ACC112 (cell line): ENCODE measurements around the gene LORICRIN.

ENCODE experiments used
- H2AFZ ChIP-seq: fragments of 200-600 bp; sonication (generic); one replicate; pipeline ENCODE4 v1.6.0; 2017; ENCODE audit warnings: antibody characterized with exemption, low read length; ENCODE audit not compliant: unreplicated experiment
- H3K27ac ChIP-seq: fragments of 200-600 bp; sonication (generic); 2 replicates; pipeline ENCODE4 v1.5.1; 2014; ENCODE audit warnings: low read depth, mild to moderate bottlenecking, antibody characterized with exemption, low read length, moderate library complexity
- H3K27me3 ChIP-seq: fragments of 200-600 bp; sonication (generic); 2 replicates; pipeline ENCODE4 v1.6.1; 2014; ENCODE audit warnings: mild to moderate bottlenecking, antibody characterized with exemption, low read length, moderate library complexity, mixed read lengths; ENCODE audit not compliant: insufficient read depth
- H3K36me3 ChIP-seq: fragments of 200-600 bp; sonication (generic); 2 replicates; pipeline ENCODE4 v1.6.1; 2016; ENCODE audit warnings: mild to moderate bottlenecking, antibody characterized with exemption, low read length, moderate library complexity, mixed read lengths; ENCODE audit not compliant: insufficient read depth
- H3K4me1 ChIP-seq: fragments of 200-600 bp; sonication (generic); one replicate; pipeline ENCODE4 v1.6.1; 2016; ENCODE audit warnings: low read length, mixed read lengths; ENCODE audit not compliant: insufficient read depth, unreplicated experiment, control insufficient read depth
- H3K4me3 ChIP-seq: fragments of 200-600 bp; sonication (generic); 2 replicates; pipeline ENCODE4 v1.5.1; 2014; ENCODE audit warnings: mild to moderate bottlenecking, low read depth, low read length
- H3K79me2 ChIP-seq: fragments of 200-600 bp; sonication (generic); one replicate; pipeline ENCODE4 v1.6.0; 2016; ENCODE audit warnings: low read length; ENCODE audit not compliant: control insufficient read depth, unreplicated experiment, insufficient read depth

The LORICRIN gene

GRCh38 chr1:153250166-153250565 lies 9.3 kb upstream of the LORICRIN start:
- H3K27me3 ChIP-seq = no peaks in the 10 kb centered on the region
- H2AFZ ChIP-seq = no peak overlapping the region
- H3K36me3 ChIP-seq = no peaks in the 10 kb centered on the region
- no peaks in the 10 kb centered on the region for H3K79me2 ChIP-seq
- H3K4me3 ChIP-seq = no peak overlapping the region
- no peak overlapping the region for H3K27ac ChIP-seq
- H3K4me1 ChIP-seq = no peaks in the 10 kb centered on the region

GRCh38 chr1:153251087-153251486 lies 8.4 kb upstream of the LORICRIN start:
- Histone ChIP-seq H3K27me3 (no peaks in the 10 kb centered on the region), H3K27ac (no peak overlapping the region), H3K4me3 (no peak overlapping the region), H3K36me3 (no peaks in the 10 kb centered on the region), H3K79me2 (no peaks in the 10 kb centered on the region), H3K4me1 (no peaks in the 10 kb centered on the region), H2AFZ (no peak overlapping the region)

GRCh38 chr1:153251562-153251961 lies 7.9 kb upstream of the LORICRIN start:
- no peaks in the 10 kb centered on the region for H3K36me3 ChIP-seq
- no peaks in the 10 kb centered on the region for H3K27me3 ChIP-seq
- H2AFZ ChIP-seq = no peak overlapping the region

GRCh38 chr1:153251988-153252387 lies 7.5 kb upstream of the LORICRIN start:
- Histone ChIP-seq H3K27ac (no peak overlapping the region), H3K4me1 (no peaks in the 10 kb centered on the region), H3K79me2 (no peaks in the 10 kb centered on the region), H3K36me3 (no peaks in the 10 kb centered on the region), H3K4me3 (no peak overlapping the region), H2AFZ (no peak overlapping the region), H3K27me3 (no peaks in the 10 kb centered on the region)

More at GRCh38 chr1:153251562-153251961, 7.9 kb upstream of the LORICRIN start:
- no peaks in the 10 kb centered on the region for H3K4me1 ChIP-seq
- no peak overlapping the region for H3K27ac ChIP-seq
- no peaks in the 10 kb centered on the region for H3K79me2 ChIP-seq
- no peak overlapping the region for H3K4me3 ChIP-seq

GRCh38 chr1:153253076-153253475 lies 6.4 kb upstream of the LORICRIN start:
- peaks cover under 1% of the 10 kb centered on the region; the same call in 1 of the 2 replicates for H3K27me3 ChIP-seq
- H3K4me1 ChIP-seq = no peaks in the 10 kb centered on the region
- no peaks in the 10 kb centered on the region for H3K79me2 ChIP-seq
- H3K36me3 ChIP-seq = no peaks in the 10 kb centered on the region
- H2AFZ ChIP-seq = no peak overlapping the region
- no peak overlapping the region for H3K27ac ChIP-seq
- H3K4me3 ChIP-seq = no peak overlapping the region

GRCh38 chr1:153253693-153254092 lies 5.8 kb upstream of the LORICRIN start:
- no peaks in the 10 kb centered on the region for H3K79me2 ChIP-seq
- no peak overlapping the region for H3K27ac ChIP-seq
- H3K4me3 ChIP-seq = no peak overlapping the region
- peaks cover 7% of the 10 kb centered on the region for H3K27me3 ChIP-seq
- no peak overlapping the region for H2AFZ ChIP-seq
- H3K36me3 ChIP-seq = no peaks in the 10 kb centered on the region
- H3K4me1 ChIP-seq = no peaks in the 10 kb centered on the region

- Histone ChIP-seq H3K79me2 (no peaks in the 10 kb centered on the region), H3K27me3 (peaks cover 73% of the 10 kb centered on the region), H3K4me3 (no peak overlapping the region)
These were observed 1.2 kb downstream of the LORICRIN start for GRCh38 chr1:153260585-153261280.

GRCh38 chr1:153261281-153262069 lies 2.0 kb downstream of the LORICRIN start:
- H3K4me1 ChIP-seq = no peaks in the 10 kb centered on the region
- H2AFZ ChIP-seq = no peak overlapping the region
- no peaks in the 10 kb centered on the region for H3K79me2 ChIP-seq
- no peak overlapping the region for H3K4me3 ChIP-seq
- H3K27ac ChIP-seq = no peak overlapping the region
- peaks cover 75% of the 10 kb centered on the region for H3K27me3 ChIP-seq
- no peaks in the 10 kb centered on the region for H3K36me3 ChIP-seq

More at GRCh38 chr1:153260585-153261280, 1.2 kb downstream of the LORICRIN start:
- Histone ChIP-seq H2AFZ (no peak overlapping the region), H3K27ac (no peak overlapping the region), H3K4me1 (no peaks in the 10 kb centered on the region), H3K36me3 (no peaks in the 10 kb centered on the region)

GRCh38 chr1:153262070-153262366 lies 2.5 kb downstream of the LORICRIN start:
- H3K27me3 ChIP-seq = peaks cover 77% of the 10 kb centered on the region
- H3K36me3 ChIP-seq = no peaks in the 10 kb centered on the region
- no peak overlapping the region for H3K4me3 ChIP-seq
- H3K4me1 ChIP-seq = no peaks in the 10 kb centered on the region
- no peaks in the 10 kb centered on the region for H3K79me2 ChIP-seq
- H2AFZ ChIP-seq = no peak overlapping the region
- H3K27ac ChIP-seq = no peak overlapping the region

- Histone ChIP-seq H3K4me1 (no peaks in the 10 kb centered on the region), H3K79me2 (no peaks in the 10 kb centered on the region), H3K36me3 (no peaks in the 10 kb centered on the region), H2AFZ (no peak overlapping the region), H3K4me3 (no peak overlapping the region), H3K27ac (no peak overlapping the region), H3K27me3 (peaks cover 77% of the 10 kb centered on the region)
These were observed 3.1 kb downstream of the LORICRIN start for GRCh38 chr1:153262462-153263157.
